Measurements from ENCODE around the gene ZNF236.
"Not testable (repeated sequence)": the region's sequence is repeated elsewhere in the genome, so short reads cannot be mapped to it uniquely, and the experiment has no call there.

Gene ZNF236

GRCh38 chr18:77012806-77013541 lies 190.6 kb downstream of the ZNF236 start:
- DNase-seq, result no peak

GRCh38 chr18:77013811-77014521 lies 191.6 kb downstream of the ZNF236 start:
- no peak for DNase-seq

GRCh38 chr18:77014538-77014937 lies 192.2 kb downstream of the ZNF236 start:
- no peak for DNase-seq

GRCh38 chr18:77015169-77015568 lies 192.8 kb downstream of the ZNF236 start:
- no peak for DNase-seq

- DNase-seq, result no peak
These were observed 193.7 kb downstream of the ZNF236 start for GRCh38 chr18:77015771-77016710.

GRCh38 chr18:77016936-77017335 lies 194.6 kb downstream of the ZNF236 start:
- DNase-seq, result no peak

GRCh38 chr18:77017355-77017754 lies 195.0 kb downstream of the ZNF236 start:
- no peak for DNase-seq

- not testable (repeated sequence) for DNase-seq
These were observed 196.3 kb downstream of the ZNF236 start for GRCh38 chr18:77018650-77019049.

- no peak for DNase-seq
These were observed 197.3 kb downstream of the ZNF236 start for GRCh38 chr18:77019641-77020040.
